A549 (cell line): Measurements from ENCODE around the gene RBM6.

Experiments
- CTCF ChIP-seq: fragments of >200 bp; sonication (Bioruptor Twin); formaldehyde crosslinking; IDR thresholded peaks from 3 replicates; pipeline ENCODE4 v1.5.1; 2016
- JUN ChIP-seq, 2 experiments: fragments of >200 bp; sonication (Bioruptor Twin); formaldehyde crosslinking; IDR thresholded peaks; 2 replicates in 1 of 2; 3 replicates in 1 of 2; pipeline ENCODE4 v1.6.1; 2016 to 2017
- NR3C1 ChIP-seq: fragments of >200 bp; sonication (Bioruptor Twin); formaldehyde crosslinking; IDR thresholded peaks from 3 replicates; pipeline ENCODE4 v1.6.1; 2017
- PHF8 ChIP-seq: fragments of 200-600 bp; sonication (generic); IDR thresholded peaks from 2 replicates; pipeline ENCODE4 v1.6.1; 2016; ENCODE audit warnings: low read depth, mild to moderate bottlenecking, antibody characterized with exemption, moderate library complexity, borderline replicate concordance
- POLR2A ChIP-seq: IDR thresholded peaks from 2 replicates; pipeline ENCODE4 v1.6.1; 2012; ENCODE audit warnings: mild to moderate bottlenecking, low read length
- TF ChIP-seq, protein P1 (sequence below): fragments of 450-650 bp; IDR thresholded peaks from 2 replicates; pipeline ENCODE4 v1.6.1; 2014; ENCODE audit warnings: antibody characterized with exemption

DNA sequence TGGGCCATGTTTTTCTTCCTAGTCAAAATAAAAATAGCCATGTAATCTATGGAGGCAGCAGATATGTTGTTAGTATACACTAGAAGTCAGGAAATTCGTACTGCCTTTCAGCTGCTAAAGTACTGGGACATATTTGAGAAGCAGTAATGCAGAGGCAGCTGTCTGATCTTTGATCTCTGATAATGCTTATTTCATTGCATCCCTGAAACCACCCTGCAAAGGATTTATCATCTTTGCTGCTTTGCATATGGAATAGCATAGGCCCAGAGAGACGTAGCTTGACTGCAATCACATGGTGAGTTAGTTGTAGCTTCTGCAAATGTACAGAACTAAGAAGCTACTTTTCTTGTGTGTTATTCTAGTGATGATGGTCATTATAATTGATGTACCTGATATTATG is 52.4 kb downstream of the RBM6 start:
- TF ChIP-seq CTCF (no peak), POLR2A (no peak), NR3C1 (no peak), JUN (IDR thresholded peaks at IDR 0.05) (no peak), PHF8 (no peak)
- TF ChIP-seq, protein P1, sequence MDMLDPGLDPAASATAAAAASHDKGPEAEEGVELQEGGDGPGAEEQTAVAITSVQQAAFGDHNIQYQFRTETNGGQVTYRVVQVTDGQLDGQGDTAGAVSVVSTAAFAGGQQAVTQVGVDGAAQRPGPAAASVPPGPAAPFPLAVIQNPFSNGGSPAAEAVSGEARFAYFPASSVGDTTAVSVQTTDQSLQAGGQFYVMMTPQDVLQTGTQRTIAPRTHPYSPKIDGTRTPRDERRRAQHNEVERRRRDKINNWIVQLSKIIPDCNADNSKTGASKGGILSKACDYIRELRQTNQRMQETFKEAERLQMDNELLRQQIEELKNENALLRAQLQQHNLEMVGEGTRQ, result no peak
